Measurements from ENCODE around the gene SART1.
"Not testable (repeated sequence)": the region's sequence is repeated elsewhere in the genome, so short reads cannot be mapped to it uniquely, and the experiment has no call there.

The SART1 gene

GRCh38 chr11:65946655-65947054, 14.9 kb upstream of the SART1 start:
- H2AFZ ChIP-seq: no peak overlapping the region
- no peak for TF ChIP-seq CTCF (IDR thresholded peaks at IDR 0.05)
- H3K4me2 ChIP-seq (ENCODE audit: low read length): no peak overlapping the region
- no peaks in the 10 kb centered on the region for H3K9me3 ChIP-seq (ENCODE audit: control insufficient read depth, low read length)
- no peak overlapping the region for H3K4me3 ChIP-seq (ENCODE audit: low read depth, low read length)
- no peaks in the 10 kb centered on the region for H3K27me3 ChIP-seq (ENCODE audit: control insufficient read depth, insufficient read depth, low read length)
- H3K27ac ChIP-seq: no peak overlapping the region
- no peaks in the 10 kb centered on the region for H3K36me3 ChIP-seq (ENCODE audit: control insufficient read depth, insufficient read depth, low read length)
- H3K9ac ChIP-seq: no peak overlapping the region
- no peaks in the 10 kb centered on the region for H3K79me2 ChIP-seq
- no peaks in the 10 kb centered on the region for H3K4me1 ChIP-seq

GRCh38 chr11:65947133-65947532, 14.4 kb upstream of the SART1 start:
- Histone ChIP-seq H3K27me3 (ENCODE audit: control insufficient read depth, insufficient read depth, low read length) (no peaks in the 10 kb centered on the region), H3K36me3 (ENCODE audit: control insufficient read depth, insufficient read depth, low read length) (no peaks in the 10 kb centered on the region), H3K4me3 (ENCODE audit: low read depth, low read length) (no peak overlapping the region), H3K9ac (no peak overlapping the region), H3K27ac (no peak overlapping the region), H3K79me2 (no peaks in the 10 kb centered on the region), H2AFZ (no peak overlapping the region), H3K4me1 (no peaks in the 10 kb centered on the region), H3K4me2 (ENCODE audit: low read length) (no peak overlapping the region), H3K9me3 (ENCODE audit: control insufficient read depth, low read length) (no peaks in the 10 kb centered on the region)
- no peak for TF ChIP-seq CTCF (IDR thresholded peaks at IDR 0.05)

- no peaks in the 10 kb centered on the region for H3K4me1 ChIP-seq
- H3K27ac ChIP-seq: no peak overlapping the region
- no peak overlapping the region for H3K9ac ChIP-seq
- H3K79me2 ChIP-seq: no peaks in the 10 kb centered on the region
- no peaks in the 10 kb centered on the region for H3K27me3 ChIP-seq (ENCODE audit: control insufficient read depth, insufficient read depth, low read length)
- no peak overlapping the region for H2AFZ ChIP-seq
- TF ChIP-seq CTCF (IDR thresholded peaks at IDR 0.05): no peak
- no peaks in the 10 kb centered on the region for H3K36me3 ChIP-seq (ENCODE audit: control insufficient read depth, insufficient read depth, low read length)
- no peak overlapping the region for H3K4me2 ChIP-seq (ENCODE audit: low read length)
- no peak overlapping the region for H3K4me3 ChIP-seq (ENCODE audit: low read depth, low read length)
- no peaks in the 10 kb centered on the region for H3K9me3 ChIP-seq (ENCODE audit: control insufficient read depth, low read length)
Observed at GRCh38 chr11:65947603-65948125, 13.9 kb upstream of the SART1 start.

- not testable (repeated sequence) for H3K4me1 ChIP-seq; H3K9ac ChIP-seq; H3K79me2 ChIP-seq; H3K4me2 ChIP-seq (ENCODE audit: low read length); H3K27ac ChIP-seq; H2AFZ ChIP-seq; H3K27me3 ChIP-seq (ENCODE audit: control insufficient read depth, insufficient read depth, low read length); H3K36me3 ChIP-seq (ENCODE audit: control insufficient read depth, insufficient read depth, low read length); H3K9me3 ChIP-seq (ENCODE audit: control insufficient read depth, low read length); H3K4me3 ChIP-seq (ENCODE audit: low read depth, low read length)
Observed at GRCh38 chr11:65950711-65951110, 10.8 kb upstream of the SART1 start.

GRCh38 chr11:65951641-65952040, 9.9 kb upstream of the SART1 start:
- not testable (repeated sequence) for H3K79me2 ChIP-seq; H3K4me3 ChIP-seq (ENCODE audit: low read depth, low read length); H3K4me2 ChIP-seq (ENCODE audit: low read length); H3K36me3 ChIP-seq (ENCODE audit: control insufficient read depth, insufficient read depth, low read length); H3K27me3 ChIP-seq (ENCODE audit: control insufficient read depth, insufficient read depth, low read length); H3K27ac ChIP-seq; H3K9me3 ChIP-seq (ENCODE audit: control insufficient read depth, low read length); H3K9ac ChIP-seq; H2AFZ ChIP-seq; H3K4me1 ChIP-seq

GRCh38 chr11:65952052-65952521, 9.4 kb upstream of the SART1 start:
- Histone ChIP-seq H3K4me2 (ENCODE audit: low read length) (no peak overlapping the region), H3K4me3 (ENCODE audit: low read depth, low read length) (no peak overlapping the region), H3K27ac (no peak overlapping the region), H3K79me2 (no peaks in the 10 kb centered on the region), H3K4me1 (no peaks in the 10 kb centered on the region), H3K9ac (no peak overlapping the region), H3K36me3 (ENCODE audit: control insufficient read depth, insufficient read depth, low read length) (no peaks in the 10 kb centered on the region), H3K9me3 (ENCODE audit: control insufficient read depth, low read length) (no peaks in the 10 kb centered on the region), H3K27me3 (ENCODE audit: control insufficient read depth, insufficient read depth, low read length) (no peaks in the 10 kb centered on the region), H2AFZ (no peak overlapping the region)
- TF ChIP-seq CTCF (IDR thresholded peaks at IDR 0.05): no peak
